HL-60 (cell line): ENCODE results near the gene CHST2.

ENCODE experiments used
- GABPA ChIP-seq: IDR thresholded peaks from 2 replicates; pipeline ENCODE4 v1.6.1; 2012; ENCODE audit warnings: low read depth
- POLR2AphosphoS5 ChIP-seq: IDR thresholded peaks from 2 replicates; pipeline ENCODE4 v1.6.1; 2012; ENCODE audit warnings: low read depth
- SPI1 ChIP-seq: IDR thresholded peaks from 2 replicates; pipeline ENCODE4 v1.6.1; 2012; ENCODE audit warnings: low read depth, mild to moderate bottlenecking, borderline replicate concordance
- TF ChIP-seq, protein P1 (sequence below): IDR thresholded peaks from one replicate; pipeline ENCODE4 v1.5.1; 2011; ENCODE audit warnings: low read length, control low read depth, inconsistent platforms; ENCODE audit not compliant: insufficient read depth
- TF ChIP-seq, protein P2 (sequence below): IDR thresholded peaks from 2 replicates; pipeline ENCODE4 v1.6.1; 2012; ENCODE audit warnings: low read depth; ENCODE audit not compliant: insufficient replicate concordance

GRCh38 chr3:143145906-143146305 lies 26.3 kb downstream of the CHST2 start:
- TF ChIP-seq, protein P1, sequence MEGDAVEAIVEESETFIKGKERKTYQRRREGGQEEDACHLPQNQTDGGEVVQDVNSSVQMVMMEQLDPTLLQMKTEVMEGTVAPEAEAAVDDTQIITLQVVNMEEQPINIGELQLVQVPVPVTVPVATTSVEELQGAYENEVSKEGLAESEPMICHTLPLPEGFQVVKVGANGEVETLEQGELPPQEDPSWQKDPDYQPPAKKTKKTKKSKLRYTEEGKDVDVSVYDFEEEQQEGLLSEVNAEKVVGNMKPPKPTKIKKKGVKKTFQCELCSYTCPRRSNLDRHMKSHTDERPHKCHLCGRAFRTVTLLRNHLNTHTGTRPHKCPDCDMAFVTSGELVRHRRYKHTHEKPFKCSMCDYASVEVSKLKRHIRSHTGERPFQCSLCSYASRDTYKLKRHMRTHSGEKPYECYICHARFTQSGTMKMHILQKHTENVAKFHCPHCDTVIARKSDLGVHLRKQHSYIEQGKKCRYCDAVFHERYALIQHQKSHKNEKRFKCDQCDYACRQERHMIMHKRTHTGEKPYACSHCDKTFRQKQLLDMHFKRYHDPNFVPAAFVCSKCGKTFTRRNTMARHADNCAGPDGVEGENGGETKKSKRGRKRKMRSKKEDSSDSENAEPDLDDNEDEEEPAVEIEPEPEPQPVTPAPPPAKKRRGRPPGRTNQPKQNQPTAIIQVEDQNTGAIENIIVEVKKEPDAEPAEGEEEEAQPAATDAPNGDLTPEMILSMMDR = no peak
- TF ChIP-seq POLR2AphosphoS5 (no peak), SPI1 (no peak), GABPA (no peak)
- TF ChIP-seq, protein P2, sequence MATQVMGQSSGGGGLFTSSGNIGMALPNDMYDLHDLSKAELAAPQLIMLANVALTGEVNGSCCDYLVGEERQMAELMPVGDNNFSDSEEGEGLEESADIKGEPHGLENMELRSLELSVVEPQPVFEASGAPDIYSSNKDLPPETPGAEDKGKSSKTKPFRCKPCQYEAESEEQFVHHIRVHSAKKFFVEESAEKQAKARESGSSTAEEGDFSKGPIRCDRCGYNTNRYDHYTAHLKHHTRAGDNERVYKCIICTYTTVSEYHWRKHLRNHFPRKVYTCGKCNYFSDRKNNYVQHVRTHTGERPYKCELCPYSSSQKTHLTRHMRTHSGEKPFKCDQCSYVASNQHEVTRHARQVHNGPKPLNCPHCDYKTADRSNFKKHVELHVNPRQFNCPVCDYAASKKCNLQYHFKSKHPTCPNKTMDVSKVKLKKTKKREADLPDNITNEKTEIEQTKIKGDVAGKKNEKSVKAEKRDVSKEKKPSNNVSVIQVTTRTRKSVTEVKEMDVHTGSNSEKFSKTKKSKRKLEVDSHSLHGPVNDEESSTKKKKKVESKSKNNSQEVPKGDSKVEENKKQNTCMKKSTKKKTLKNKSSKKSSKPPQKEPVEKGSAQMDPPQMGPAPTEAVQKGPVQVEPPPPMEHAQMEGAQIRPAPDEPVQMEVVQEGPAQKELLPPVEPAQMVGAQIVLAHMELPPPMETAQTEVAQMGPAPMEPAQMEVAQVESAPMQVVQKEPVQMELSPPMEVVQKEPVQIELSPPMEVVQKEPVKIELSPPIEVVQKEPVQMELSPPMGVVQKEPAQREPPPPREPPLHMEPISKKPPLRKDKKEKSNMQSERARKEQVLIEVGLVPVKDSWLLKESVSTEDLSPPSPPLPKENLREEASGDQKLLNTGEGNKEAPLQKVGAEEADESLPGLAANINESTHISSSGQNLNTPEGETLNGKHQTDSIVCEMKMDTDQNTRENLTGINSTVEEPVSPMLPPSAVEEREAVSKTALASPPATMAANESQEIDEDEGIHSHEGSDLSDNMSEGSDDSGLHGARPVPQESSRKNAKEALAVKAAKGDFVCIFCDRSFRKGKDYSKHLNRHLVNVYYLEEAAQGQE = no peak
